NCI-H1048 (cell line): ENCODE data around the gene EFCAB11.

ENCODE experiments used
- DNase-seq: peaks from one replicate; lab custom pipeline; 2025; lab: John Stamatoyannopoulos, UW

EFCAB11 gene

DNA sequence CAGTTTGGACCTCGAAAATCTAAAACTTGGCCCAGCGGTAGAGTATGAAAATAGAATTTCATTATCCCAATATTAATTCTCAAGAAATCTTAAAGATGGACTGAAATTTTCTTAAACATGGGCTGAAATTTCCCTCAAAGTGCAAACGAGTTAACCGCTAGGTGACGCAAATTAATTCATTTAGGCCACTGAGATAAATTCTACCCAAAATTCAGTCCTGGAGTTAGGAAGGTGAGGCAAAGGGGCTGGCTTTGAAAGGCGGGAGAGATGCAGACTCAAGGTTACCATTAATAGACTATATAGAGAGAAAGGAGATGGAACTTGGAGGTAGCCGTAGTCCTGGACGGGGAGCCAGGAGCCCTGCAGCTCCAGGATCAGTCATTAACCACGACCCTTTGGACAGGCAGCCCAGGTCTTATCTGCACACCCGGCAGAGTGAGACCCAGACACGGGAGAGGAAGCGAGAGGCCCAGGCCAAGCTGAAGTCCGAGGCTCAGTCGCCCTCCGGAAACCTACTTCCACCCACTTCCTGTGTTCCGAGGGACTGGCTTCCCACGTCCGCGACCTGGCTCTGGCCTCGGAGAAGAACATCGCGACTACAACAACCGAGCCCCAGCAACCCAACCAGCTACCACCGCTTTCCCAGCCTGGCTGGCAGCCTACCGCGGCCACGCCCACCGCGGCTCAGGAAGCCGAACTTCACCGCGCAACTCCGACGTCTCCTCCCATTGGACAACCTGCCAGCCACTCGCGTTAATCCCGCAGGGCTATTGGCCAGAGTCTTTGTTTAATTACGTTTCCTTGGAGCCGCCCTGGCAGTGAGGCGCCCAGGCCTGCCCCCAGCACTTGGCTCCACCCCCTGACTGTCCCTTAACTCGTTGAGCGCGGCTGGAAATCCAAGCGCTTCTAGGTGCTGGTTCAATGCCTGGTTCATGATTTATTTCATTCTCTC lies at the start of gene EFCAB11:
TSS of gene EFCAB11 (minus strand) at position 661 of the 952 bp plus-strand sequence. CDS start at position 591, 70 bp downstream.
- peak; percentile 96 for DNase-seq

- no peak for DNase-seq
These were observed 49.2 kb upstream of the EFCAB11 start for GRCh38 chr14:90003526-90004307.

DNA sequence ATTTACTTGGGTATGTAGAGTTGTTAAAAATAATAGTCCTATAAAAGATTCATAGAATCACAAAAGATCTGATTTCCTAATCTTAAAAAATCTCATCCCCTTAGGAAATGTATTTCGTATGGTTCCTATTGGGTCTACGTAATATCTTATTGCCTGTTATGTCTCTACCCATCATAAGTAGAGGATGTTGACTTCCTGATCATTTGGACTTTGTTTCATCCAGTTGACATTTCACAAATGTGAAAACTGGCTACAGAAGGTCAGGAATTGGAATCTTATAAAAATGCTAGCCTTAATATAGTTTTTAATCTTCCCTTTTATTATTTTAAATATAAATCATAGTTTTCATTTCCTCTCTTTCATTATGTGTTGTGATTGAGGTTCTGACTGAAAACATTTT lies 46.4 kb upstream of the EFCAB11 start:
- no peak for DNase-seq

- no peak for DNase-seq
These were observed 42.4 kb upstream of the EFCAB11 start for GRCh38 chr14:89996963-89997362.

- DNase-seq: no peak
These were observed 37.7 kb upstream of the EFCAB11 start for GRCh38 chr14:89992273-89992672.

DNA sequence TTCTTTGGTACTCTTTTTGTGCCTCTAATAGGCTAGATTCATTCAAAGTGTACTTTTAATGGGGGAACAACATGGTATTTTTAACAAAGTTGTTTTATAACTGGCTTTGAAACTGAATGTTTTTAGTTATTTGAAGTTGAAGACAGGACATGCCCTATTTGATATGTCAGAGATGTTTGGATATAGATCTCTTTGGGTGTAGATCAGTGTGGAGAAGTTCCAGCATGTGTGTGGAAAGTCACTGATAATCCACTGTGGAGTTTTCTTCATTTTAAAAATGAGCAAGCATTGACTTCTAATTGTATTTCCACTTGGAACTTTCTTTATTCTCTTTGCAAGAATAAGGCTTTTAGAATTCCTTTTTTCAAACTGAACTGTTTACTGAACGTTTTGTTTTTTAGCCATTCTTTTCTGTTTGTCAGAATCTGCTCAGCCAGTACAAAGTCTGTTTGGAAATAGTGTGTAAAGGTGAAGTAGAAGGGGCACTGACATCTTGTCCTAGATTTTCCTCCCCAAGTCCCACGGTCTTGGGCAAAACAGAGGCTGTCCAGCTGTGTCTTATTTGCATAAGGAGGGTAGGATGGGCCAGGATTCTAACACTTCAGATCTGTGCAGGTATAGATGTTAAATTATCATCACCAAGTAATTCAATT lies 36.2 kb upstream of the EFCAB11 start:
- DNase-seq: no peak

DNA sequence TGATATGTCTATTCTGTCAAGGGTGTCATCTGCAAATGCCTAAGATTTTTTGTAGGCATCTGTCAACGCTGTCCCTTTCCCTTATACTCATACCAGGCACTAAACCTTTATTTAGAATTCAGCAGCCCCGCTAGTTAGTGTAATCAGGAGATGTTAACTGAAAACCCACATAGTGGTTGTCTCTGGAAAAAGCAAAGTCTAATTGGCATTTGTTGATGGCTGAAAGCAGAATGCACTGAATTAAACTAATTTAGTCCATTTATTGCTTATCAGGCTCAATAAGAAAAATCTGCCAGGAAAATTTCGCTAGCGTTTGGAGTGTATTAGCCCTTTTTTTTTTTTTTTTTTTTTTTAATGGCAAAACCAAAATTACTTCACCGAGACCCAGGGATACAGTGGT lies 35.7 kb upstream of the EFCAB11 start:
- no peak for DNase-seq

- no peak for DNase-seq
These were observed 34.3 kb upstream of the EFCAB11 start for GRCh38 chr14:89988787-89989186.

GRCh38 chr14:89987161-89987475 lies 32.6 kb upstream of the EFCAB11 start:
- DNase-seq: no peak

DNA sequence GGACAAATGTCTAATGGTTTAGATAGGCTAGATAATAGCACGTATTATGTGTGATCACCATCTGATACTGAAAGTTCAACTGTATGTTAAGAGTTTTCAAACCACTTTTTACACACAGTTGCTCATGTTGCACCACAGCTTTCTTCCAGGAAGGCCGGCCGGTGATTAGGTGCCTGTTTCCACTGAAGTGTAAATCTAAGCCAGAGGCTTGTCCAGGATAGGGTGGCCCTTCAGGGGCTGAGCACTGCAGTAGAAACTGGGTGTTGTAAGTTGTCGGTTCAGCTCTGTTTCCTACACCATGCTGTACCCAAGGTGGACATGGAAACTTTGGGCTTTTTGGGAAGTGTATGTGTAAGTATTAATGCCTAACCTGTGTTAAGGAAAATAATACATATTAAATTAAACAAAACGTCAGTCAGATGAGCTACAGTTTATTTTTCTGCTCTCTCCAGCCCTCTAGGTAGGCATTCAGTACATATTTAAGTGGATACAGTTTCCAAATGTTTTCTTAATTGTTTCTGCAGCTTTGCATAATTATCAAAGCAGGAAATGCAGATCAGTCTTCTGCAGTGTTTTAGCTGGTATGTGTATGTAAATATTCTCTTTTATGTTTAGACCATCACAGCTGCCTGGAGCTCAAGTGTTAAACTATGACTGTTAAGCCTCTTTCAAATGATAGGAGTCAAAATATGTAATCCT lies 32.1 kb upstream of the EFCAB11 start:
- no peak for DNase-seq

- no peak for DNase-seq
These were observed 28.8 kb upstream of the EFCAB11 start for GRCh38 chr14:89983375-89983774.

DNA sequence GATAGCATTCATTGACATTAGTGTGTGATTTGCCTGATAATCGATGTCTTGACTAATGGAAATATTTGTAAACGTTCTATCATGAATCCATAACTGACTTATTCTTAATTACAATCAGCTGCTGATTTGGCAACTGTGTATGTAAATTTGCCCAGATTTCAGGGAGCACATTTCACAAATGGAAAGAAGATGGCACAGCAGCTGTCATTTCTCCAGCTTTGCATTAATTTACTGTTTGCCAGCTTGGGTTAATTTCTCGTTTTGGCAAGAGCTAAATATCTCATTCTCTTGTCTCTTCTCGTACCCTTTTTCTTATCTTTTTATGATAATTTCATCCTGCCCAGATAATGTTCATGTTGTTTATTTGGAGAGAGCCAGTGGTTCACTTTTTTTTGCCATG lies 24.1 kb upstream of the EFCAB11 start:
- DNase-seq: no peak

GRCh38 chr14:89977668-89978067 lies 23.1 kb upstream of the EFCAB11 start:
- no peak for DNase-seq

DNA sequence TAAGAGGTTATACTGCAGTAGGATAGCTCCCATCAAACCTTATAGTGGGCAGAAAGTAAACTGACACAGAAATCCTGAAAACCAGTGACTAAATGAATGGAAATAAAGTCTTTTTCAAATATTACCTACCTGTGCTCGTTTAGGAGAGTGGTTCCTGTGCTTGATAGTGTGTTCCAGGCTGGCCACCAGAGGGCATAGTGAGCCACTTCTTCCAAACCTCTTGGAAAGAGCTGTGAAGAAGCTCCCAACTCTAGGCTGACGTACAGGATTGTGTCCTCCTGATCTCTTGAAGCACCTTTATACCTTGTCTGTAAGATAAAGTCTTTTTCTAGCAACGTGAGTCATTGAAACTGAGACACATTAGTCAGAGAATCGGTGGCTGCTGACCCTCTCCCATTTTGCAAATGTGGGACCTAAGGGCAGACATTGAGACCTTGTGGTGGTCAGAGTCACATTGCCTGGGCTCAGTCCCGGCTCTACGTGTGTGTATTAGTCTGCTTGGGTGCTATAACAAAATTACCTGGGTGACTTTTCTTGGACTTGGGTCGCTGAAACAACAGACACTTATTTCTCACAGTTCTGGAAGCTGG lies 18.8 kb upstream of the EFCAB11 start:
- DNase-seq: peak; percentile 21

- DNase-seq: no peak
These were observed 11.3 kb upstream of the EFCAB11 start for GRCh38 chr14:89965839-89966238.

GRCh38 chr14:89963288-89963978 lies 8.9 kb upstream of the EFCAB11 start:
- no peak for DNase-seq

DNA sequence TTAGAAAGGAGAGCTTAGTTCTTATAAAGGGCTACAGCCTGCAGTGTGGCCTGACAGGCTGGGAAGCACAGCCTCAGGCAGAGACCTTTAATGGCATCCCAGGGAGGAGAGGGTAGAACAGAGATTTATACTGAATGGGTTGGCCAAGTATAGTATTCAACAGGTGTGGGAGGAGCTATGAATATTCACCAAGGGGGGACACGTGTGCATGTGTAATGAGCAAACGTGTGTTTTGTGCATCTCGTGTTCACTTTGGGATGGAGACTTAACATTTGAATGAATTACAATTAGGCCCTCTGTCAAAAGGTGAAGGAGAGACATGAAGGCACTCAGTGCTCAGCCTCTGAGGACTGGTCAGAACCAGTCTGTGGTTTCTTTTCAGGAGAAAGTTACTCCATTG lies 6.4 kb upstream of the EFCAB11 start:
- no peak for DNase-seq

DNA sequence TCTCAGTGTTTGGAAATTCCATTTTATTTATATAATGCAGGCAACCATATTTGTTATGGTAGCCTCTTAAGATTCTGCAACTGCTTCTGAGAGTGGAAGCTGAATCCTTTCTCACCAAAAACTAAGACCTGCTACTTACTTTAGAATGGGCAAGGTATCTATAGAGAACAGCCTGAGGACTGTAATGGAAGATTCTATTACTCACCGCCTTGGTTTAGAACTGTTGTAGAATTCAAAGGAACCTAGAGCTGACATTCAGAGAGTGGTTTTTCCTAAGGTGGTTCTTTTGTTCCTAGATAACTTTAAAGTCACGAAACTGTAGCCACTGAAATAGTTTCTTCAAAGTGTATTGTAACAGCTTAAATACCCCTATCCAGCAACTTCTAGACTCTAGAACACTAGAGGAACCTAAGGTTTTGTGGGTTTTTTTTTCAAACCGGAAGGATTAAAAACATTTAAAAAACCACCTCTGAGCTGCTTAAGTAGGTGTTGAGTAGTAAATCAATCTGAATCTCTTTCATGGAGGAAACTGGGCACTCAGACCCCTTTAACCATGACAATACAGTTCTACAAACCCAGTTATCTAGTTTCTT lies 5.4 kb upstream of the EFCAB11 start:
- DNase-seq: no peak

GRCh38 chr14:89958966-89959365 lies 4.4 kb upstream of the EFCAB11 start:
- no peak for DNase-seq

- DNase-seq: no peak
These were observed 3.3 kb upstream of the EFCAB11 start for GRCh38 chr14:89957791-89958190.

- no peak for DNase-seq
These were observed 2.8 kb upstream of the EFCAB11 start for GRCh38 chr14:89957376-89957775.
